Adrenal gland (tissue), 12 donors: ENCODE results near the gene CBX7. TPM values are rescaled to one million over a fixed set of nuclear protein-coding genes. Genes with fewer than 3 reads are reported as not detected.
A peak's percentile ranks its signal among the peaks of the same experiment; 100 is the strongest.

Source experiments
- DNase-seq, 7 donors: peaks; one replicate each; pipeline ENCODE4 v3.0.0-alpha.2; 2019 to 2020
- H3K27ac ChIP-seq, 5 donors: fragments of 200-600 bp; sonication (generic) in 4 of 5; 1 replicate in 3 of 5; 2 replicates in 2 of 5; pipeline versions ENCODE4 v1.5.1 to v1.8.0; 2016 to 2020; ENCODE audit warnings: mild to moderate bottlenecking in 1 of 5
- H3K27me3 ChIP-seq: fragments of 200-600 bp; 2 replicates; pipeline ENCODE4 v1.8.0; 2021
- H3K36me3 ChIP-seq, 2 donors: fragments of 200-600 bp; replicated peaks in 1 of 2; 1 replicate in 1 of 2; 2 replicates in 1 of 2; pipeline versions ENCODE4 v1.5.1 to v1.8.0; 2018 to 2022
- H3K4me1 ChIP-seq, 2 donors: fragments of 200-600 bp; replicated peaks in 1 of 2; 1 replicate in 1 of 2; 2 replicates in 1 of 2; pipeline versions ENCODE4 v1.5.1 to v1.8.0; 2018 to 2021
- H3K4me3 ChIP-seq, 4 donors: fragments of 200-600 bp; sonication (generic) in 3 of 4; one replicate each; pipeline ENCODE4 v1.5.1; 2016 to 2018
- H3K9me3 ChIP-seq, 3 donors: fragments of 200-600 bp; sonication (generic) in 1 of 3; replicated peaks in 1 of 3; 1 replicate in 2 of 3; 2 replicates in 1 of 3; pipeline versions ENCODE4 v1.5.1 to v1.8.0; 2016 to 2021
- CTCF ChIP-seq, 6 experiments: fragments of 450-650 bp in 4 of 6; fragments of 200-600 bp in 2 of 6; sonication (generic) in 1 of 6; IDR thresholded peaks; 1 replicate in 5 of 6; 2 replicates in 1 of 6; pipeline versions ENCODE4 v1.5.1 to v1.8.0; 2016 to 2021; ENCODE audit warnings: antibody characterized with exemption in 6 of 6, mild to moderate bottlenecking in 2 of 6, moderate library complexity in 1 of 6
- POLR2A ChIP-seq, 2 donors: fragments of 450-650 bp; IDR thresholded peaks; one replicate each; pipeline ENCODE4 v1.6.1; 2017; ENCODE audit warnings: antibody characterized with exemption in 2 of 2, mild to moderate bottlenecking in 2 of 2, moderate library complexity in 1 of 2
- WGBS, 4 donors: extraction: QIAGEN DNeasy Blood & Tissue Kit in 2 of 4; methylation state at CpG; one replicate each; pipeline versions ENCODE4 v1.1.5 to v1.1.7; 2013 to 2017; 5-methylcytosine and 5-hydroxymethylcytosine counted together
- intact Hi-C, 2 donors: fragments of 100-400 bp; cut with DNase I; formaldehyde crosslinking; loops; one replicate each; pipeline versions ENCODE4 v1.14.1 to v1.15.0; 2022 to 2023
- polyA plus RNA-seq, 3 donors: library from polyadenylated mRNA; stranded (reverse); fragments of 200-250 nt in 2 of 3; fragments of 350-450 nt in 1 of 3; fragmentation: Illumina TruSeq in 1 of 3; extraction: RNeasy Lipid Tissue Mini Kit (QIAGEN cat#74804) in 1 of 3; gene quantifications; one replicate each; pipeline ENCODE4 v1.2.3, GENCODE V29; 2013 to 2014
- total RNA-seq, 9 donors: library from RNA; depleted of rRNA in 4 of 9; stranded (reverse); fragments of >200 nt in 4 of 9; fragments of 120-200 nt in 1 of 9; fragmentation: NEBNext Ultra II Directional in 1 of 9; extraction: Animal tissue kit (Norgen Biotek cat#: 25700) in 1 of 9; gene quantifications; one replicate each; pipeline versions ENCODE4 v1.1.0 to v1.2.4, GENCODE V29; 2013 to 2023
- donor health status: healthy with polysubstance abuse.
- donor health status: Bipolar disorder and iron deficiency.
- donor health status: DM: yes; HTN: yes; CAD: no.
- donor health status: DM: no; HTN: no; CAD: no.
- donor health status: DM: no; HTN: no; CAD: no.
- donor health status: DM: yes; HTN: yes; CAD: no.

CBX7 gene
- total and polyA plus RNA-seq, 12 donors, result 2.7 to 89.2 (median 51.5) TPM

GRCh38 chr22:39181778-39182177, 29.3 kb upstream of the CBX7 start:
- WGBS, 4 donors, result 98 to 100% (median 100%) methylated on average over 1 to 5 of the region's 5 CpGs
- TF ChIP-seq CTCF (IDR thresholded peaks at IDR 0.05) (no peak), POLR2A (IDR thresholded peaks at IDR 0.05) (no peak)
- Histone ChIP-seq H3K4me1 (peaks cover 10 to 30% of the 10 kb centered on the region in 2 donors), H3K36me3 (no peaks in the 10 kb centered on the region), H3K9me3 (no peaks in the 10 kb centered on the region), H3K27me3 (no peaks in the 10 kb centered on the region), H3K27ac (no peak overlapping the region), H3K4me3 (no peak overlapping the region)
- peak in 1 of 7 donors; percentile 35 for DNase-seq
- intact Hi-C loops, result no loop called here

- H3K4me1 ChIP-seq, result peaks cover 12 to 34% of the 10 kb centered on the region in 2 donors
- intact Hi-C loops, result no loop called here
Measured at GRCh38 chr22:39181356-39181755, 28.9 kb upstream of the CBX7 start.

GRCh38 chr22:39179841-39180335, 27.4 kb upstream of the CBX7 start:
- H3K27ac ChIP-seq, result peak overlapping the region in 2 of 5 donors; percentile 13 to 17
- TF ChIP-seq CTCF (IDR thresholded peaks at IDR 0.05) (no peak), POLR2A (IDR thresholded peaks at IDR 0.05) (no peak)
- no peaks in the 10 kb centered on the region for H3K27me3 ChIP-seq

More at GRCh38 chr22:39181356-39181755, 28.9 kb upstream of the CBX7 start:
- no peak for TF ChIP-seq CTCF (IDR thresholded peaks at IDR 0.05)
- no peak for TF ChIP-seq POLR2A (IDR thresholded peaks at IDR 0.05)
- DNase-seq, result no peak
- Histone ChIP-seq H3K4me3 (no peak overlapping the region), H3K36me3 (no peaks in the 10 kb centered on the region), H3K9me3 (no peaks in the 10 kb centered on the region), H3K27ac (no peak overlapping the region), H3K27me3 (no peaks in the 10 kb centered on the region)
- 94 to 98% (median 96%) methylated on average over 8 of the region's 8 CpGs for WGBS, 4 donors

GRCh38 chr22:39179401-39179827, 26.9 kb upstream of the CBX7 start:
- Histone ChIP-seq H3K27me3 (no peaks in the 10 kb centered on the region), H3K36me3 (no peaks in the 10 kb centered on the region), H3K27ac (peak overlapping the region in 2 of 5 donors; percentile 13 to 17), H3K4me3 (no peak overlapping the region), H3K4me1 (peaks cover 31 to 43% of the 10 kb centered on the region in 2 donors), H3K9me3 (no peaks in the 10 kb centered on the region)
- 60 to 86% (median 72%) methylated on average over 6 of the region's 6 CpGs for WGBS, 4 donors
- DNase-seq, result peak in 1 of 7 donors; percentile 65
- TF ChIP-seq POLR2A (IDR thresholded peaks at IDR 0.05), result no peak
- no peak for TF ChIP-seq CTCF (IDR thresholded peaks at IDR 0.05)
- intact Hi-C loops, result loop anchor here (5.0 to 10.0 kb wide), 3 partner anchors 118 to 345 kb away; partner anchors contain the start of gene ATF4 (in 1 of the 2)

More at GRCh38 chr22:39179841-39180335, 27.4 kb upstream of the CBX7 start:
- WGBS, 4 donors, result 61 to 91% (median 73%) methylated on average over 10 to 21 of the region's 21 CpGs
- Histone ChIP-seq H3K36me3 (no peaks in the 10 kb centered on the region), H3K4me1 (peaks cover 27 to 43% of the 10 kb centered on the region in 2 donors), H3K4me3 (no peak overlapping the region), H3K9me3 (no peaks in the 10 kb centered on the region)
- peak in 1 of 7 donors; percentile 69 for DNase-seq
- intact Hi-C loops, result loop anchor here (5.0 to 10.0 kb wide), 3 partner anchors 117 to 345 kb away; partner anchors contain the start of gene ATF4 (in 1 of the 2)
